Left cardiac atrium (tissue), 4 donors: ENCODE data around the gene RRAD. TPM values are rescaled to one million over a fixed set of nuclear protein-coding genes. Genes with fewer than 3 reads are reported as not detected.
A peak's percentile ranks its signal among the peaks of the same experiment; 100 is the strongest.

Experiments
- ATAC-seq, 2 donors: fragments of 200-7000 bp; cut with Tn5 transposase; one replicate each; pipeline ENCODE4 v1.9.1; 2020; ENCODE audit warnings: mild to moderate bottlenecking in 2 of 2, moderate library complexity in 2 of 2
- DNase-seq: peaks from one replicate; pipeline ENCODE4 v3.0.0-alpha.2; 2020
- intact Hi-C, 2 donors: fragments of 100-400 bp; cut with DNase I; formaldehyde crosslinking; loops; one replicate each; pipeline versions ENCODE4 v1.14.1 to v1.15.1; 2022 to 2023
- total RNA-seq, 2 donors: library from RNA; stranded (reverse); fragmentation: NEBNext Ultra II Directional; extraction: Animal tissue kit (Norgen Biotek cat#: 25700); gene quantifications; one replicate each; pipeline ENCODE4 v1.2.1, GENCODE V29; 2021
- donor health status: DM: no; HTN: yes; CAD: no.
- donor health status: DM: no; HTN: yes; CAD: no; lungs with severe emphysema.
- donor health status: DM: yes; HTN: yes; CAD: no.
- donor health status: Dilated cardiomyopathy.

RRAD gene
- total RNA-seq, 2 donors from 2014 or later = 58.3 to 325 TPM

DNA sequence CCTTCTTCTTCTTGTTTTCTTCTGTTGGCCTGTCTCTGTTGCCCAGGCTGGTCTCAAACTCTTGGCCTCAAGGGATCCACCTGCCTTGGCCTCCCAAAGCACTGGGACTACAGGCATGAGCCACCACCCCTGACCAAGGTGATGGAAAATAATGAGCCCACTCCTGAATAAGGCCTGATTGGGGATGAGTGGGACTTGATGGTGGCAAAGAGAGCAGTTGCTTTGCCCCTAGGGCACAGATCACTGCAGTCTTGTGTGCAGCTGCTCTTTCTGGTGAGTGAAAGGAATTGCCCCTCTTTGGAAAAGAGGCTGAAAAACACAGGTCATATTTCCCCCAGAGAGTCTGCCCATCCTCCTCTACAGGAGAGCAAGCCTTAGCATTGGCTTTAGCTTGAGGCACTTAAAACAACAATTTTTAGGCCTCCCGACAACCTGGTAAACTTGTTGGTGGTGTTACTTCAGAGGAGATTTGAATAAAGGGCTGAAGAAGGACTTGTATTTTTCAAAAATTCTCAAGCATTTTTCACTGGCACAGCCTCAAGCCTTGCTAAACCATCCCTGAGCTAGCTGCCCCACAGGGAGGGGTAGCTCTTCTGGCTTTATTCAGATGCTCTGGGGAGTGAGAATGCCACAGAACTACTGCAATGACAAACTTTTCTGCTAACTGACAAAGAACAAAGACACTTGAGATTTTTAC is 51.1 kb downstream of the RRAD start:
- DNase-seq (no peak), ATAC-seq (no peak)
- intact Hi-C loops = loop anchor here in 1 of 2 donors (5.0 kb wide), 1 partner anchor 267 kb away; no protein-coding TSS in a partner anchor

DNA sequence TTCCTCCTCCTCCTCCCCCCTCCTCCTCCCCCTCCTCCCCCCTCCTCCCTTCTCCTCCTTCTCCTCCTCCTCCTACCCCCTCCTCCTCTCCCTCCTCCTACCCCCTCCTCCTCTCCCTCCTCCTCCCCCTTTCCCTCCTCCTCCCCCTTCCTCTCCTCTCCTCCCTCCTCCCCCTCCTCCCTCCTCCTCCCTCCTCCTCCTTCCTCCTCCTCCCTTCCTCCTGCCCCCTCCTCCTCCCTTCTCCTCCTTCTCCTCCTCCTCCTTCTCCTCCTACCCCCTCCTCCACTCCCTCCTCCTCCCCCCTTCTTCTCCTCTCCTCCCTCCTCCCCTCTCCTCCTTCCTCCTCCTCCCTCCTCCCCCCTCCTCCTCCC is 51.7 kb downstream of the RRAD start:
- intact Hi-C loops = loop anchor here (2.0 to 5.0 kb wide), 2 partner anchors 43 to 266 kb away; partner anchors contain the start of gene NAE1 (in 1 of the 2)
- DNase-seq (no peak), ATAC-seq (no peak)

DNA sequence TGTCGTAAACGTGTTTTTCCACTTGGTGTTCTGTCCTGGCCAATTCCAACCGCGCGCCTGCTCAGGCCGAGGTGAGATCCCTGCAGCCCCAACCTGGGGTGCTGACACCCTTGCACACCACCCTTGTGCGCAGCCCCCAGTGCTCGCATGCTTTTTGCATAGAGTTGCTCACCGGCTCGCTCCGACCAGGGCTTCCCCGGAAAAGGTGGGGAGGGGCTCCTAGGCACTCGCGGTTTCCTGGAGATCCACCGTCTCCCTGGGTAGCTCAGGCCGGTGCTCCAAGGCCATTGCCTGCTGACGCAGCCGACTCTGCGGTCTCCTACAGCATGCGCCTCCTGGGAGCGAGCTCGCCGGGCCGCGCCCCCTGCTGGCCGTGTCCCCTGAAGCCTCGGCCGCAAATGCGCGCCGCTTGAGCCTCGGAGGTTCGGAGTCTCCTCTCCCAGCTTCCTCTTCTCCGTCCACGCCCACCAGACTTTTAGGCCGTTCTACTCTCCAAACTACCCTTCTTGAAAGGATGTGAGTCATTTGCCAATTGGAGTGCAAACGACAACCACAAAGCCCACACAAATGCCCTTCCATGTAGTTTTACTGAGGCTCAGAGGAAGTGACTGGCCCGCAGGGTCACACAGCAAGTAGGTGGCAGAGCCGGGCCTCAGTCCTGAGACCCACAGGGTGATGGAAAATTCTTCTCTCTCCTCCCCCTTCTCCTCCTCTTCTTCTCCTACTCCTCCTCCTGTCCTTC is 52.2 kb downstream of the RRAD start:
- peak; percentile 94 for DNase-seq
- ATAC-seq = peak; percentile 95 to 97
- intact Hi-C loops = loop anchor here (2.0 to 5.0 kb wide), 2 partner anchors 42 to 266 kb away; partner anchors contain the start of gene NAE1 (in 1 of the 2)

DNA sequence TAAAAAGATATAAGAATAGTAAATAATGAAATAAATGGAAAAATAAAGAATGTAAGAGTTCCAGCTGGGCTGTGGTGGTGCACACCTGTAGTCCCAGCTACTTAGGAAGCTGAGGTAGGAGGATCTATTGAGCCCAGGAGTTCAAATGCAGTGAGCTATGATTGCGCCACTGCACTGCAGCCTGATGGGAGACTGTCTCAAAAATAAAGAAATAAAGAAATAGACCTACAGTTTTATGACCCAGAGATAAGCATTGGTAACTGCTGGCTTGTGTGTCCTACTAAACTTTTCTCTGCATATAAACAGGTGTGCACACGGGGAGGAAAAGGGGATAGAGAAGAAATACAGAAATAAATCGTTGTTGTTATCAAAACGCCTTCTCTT is 52.8 kb downstream of the RRAD start:
- ATAC-seq = no peak
- intact Hi-C loops = loop anchor here (2.0 to 5.0 kb wide), 2 partner anchors 42 to 265 kb away; partner anchors contain the start of gene NAE1 (in 1 of the 2)
- no peak for DNase-seq

DNA sequence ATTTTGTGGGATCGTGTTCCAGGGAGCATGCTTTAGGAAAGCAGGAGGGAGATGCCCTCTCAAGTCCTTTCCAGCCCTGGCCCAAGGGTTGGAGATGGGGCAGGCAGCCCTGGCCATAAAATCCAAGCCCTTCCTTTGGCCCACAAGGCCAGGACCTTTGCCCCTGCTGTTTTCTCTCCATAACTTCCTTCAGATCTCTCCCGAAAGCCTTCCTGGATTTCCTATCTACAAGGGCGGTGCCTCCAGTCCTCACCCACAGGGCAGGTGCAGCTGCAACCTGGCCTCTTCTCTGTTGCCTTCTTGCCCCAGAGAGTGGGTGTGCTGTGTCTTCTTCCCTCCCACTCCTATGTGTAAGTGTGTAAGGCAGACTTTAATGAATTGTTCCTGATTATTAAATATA is 53.5 kb downstream of the RRAD start:
- DNase-seq (no peak), ATAC-seq (no peak)
- intact Hi-C loops = loop anchor here (2.0 to 5.0 kb wide), 2 partner anchors 41 to 265 kb away; partner anchors contain the start of gene NAE1 (in 1 of the 2)

Other genes starting within 250 kb of the RRAD start
- gene CMTM4, start 228.8 kb downstream of the RRAD start, total RNA-seq = 10 to 100 TPM; 14.4 to 15.1 TPM
- gene DYNC1LI2, start 173.9 kb downstream of the RRAD start, total RNA-seq = 10 to 100 TPM; 81.6 to 90.6 TPM
- gene TERB1, start 124.0 kb downstream of the RRAD start, total RNA-seq = not detected
- gene NAE1, start 94.6 kb downstream of the RRAD start, total RNA-seq = 10 to 100 TPM; 32.6 to 35.4 TPM
- not detected for gene CA7, start 81.1 kb downstream of the RRAD start, total RNA-seq
- 1 to 10 TPM; 6.8 to 8.1 TPM for gene PDP2, start 45.0 kb downstream of the RRAD start, total RNA-seq
- under 1 TPM; 0.39 to 0.47 TPM for gene CDH16, start 6.7 kb downstream of the RRAD start, total RNA-seq
- gene CIAO2B, start 8.9 kb upstream of the RRAD start, total RNA-seq = 100 to 1,000 TPM in 1 of 2 donors, 10 to 100 TPM in 1; 92.7 to 120 TPM
- gene CES2, start 10.0 kb upstream of the RRAD start, total RNA-seq = 10 to 100 TPM; 27.6 to 48.0 TPM
- 1 to 10 TPM in 1 of 2 donors, under 1 TPM in 1; 0.63 to 1.4 TPM for gene CES3, start 35.7 kb upstream of the RRAD start, total RNA-seq
- 1 to 10 TPM; 5.2 to 8.5 TPM for gene CES4A, start 63.1 kb upstream of the RRAD start, total RNA-seq
- 10 to 100 TPM; 29.2 to 34.6 TPM for gene CBFB, start 103.6 kb upstream of the RRAD start, total RNA-seq
- 10 to 100 TPM; 11.0 to 11.8 TPM for gene PHAF1, start 184.4 kb upstream of the RRAD start, total RNA-seq
- 10 to 100 TPM; 11.3 to 15.1 TPM for gene B3GNT9, start 225.5 kb upstream of the RRAD start, total RNA-seq
- gene TRADD, start 234.4 kb upstream of the RRAD start, total RNA-seq = 10 to 100 TPM; 10.6 to 11.1 TPM
- gene FBXL8, start 234.4 kb upstream of the RRAD start, total RNA-seq = 1 to 10 TPM; 8.0 to 8.5 TPM
- gene HSF4, start 239.2 kb upstream of the RRAD start, total RNA-seq = 10 to 100 TPM; 24.3 to 48.1 TPM
- 10 to 100 TPM; 58.6 to 80.5 TPM for gene NOL3, start 245.0 kb upstream of the RRAD start, total RNA-seq